H9 (cell line): ENCODE data around the gene NOVA1. TPM values are rescaled to one million over a fixed set of nuclear protein-coding genes. Genes with fewer than 3 reads are reported as not detected.

ENCODE experiments used
- DNase-seq: peaks from one replicate; pipeline ENCODE4 v3.0.0-alpha.2; 2017
- H2AFZ ChIP-seq: one replicate; pipeline ENCODE4 v1.6.1; 2013; ENCODE audit warnings: mild to moderate bottlenecking, low read length, control low read depth, moderate library complexity
- H2AK5ac ChIP-seq: 2 replicates; pipeline ENCODE4 v1.6.1; 2013; ENCODE audit warnings: low read length, control low read depth, mixed read lengths; ENCODE audit not compliant: insufficient read length
- H2BK120ac ChIP-seq: one replicate; pipeline ENCODE4 v1.6.1; 2013; ENCODE audit warnings: low read depth, mild to moderate bottlenecking, low read length, control low read depth, inconsistent platforms; ENCODE audit not compliant: poor library complexity, severe bottlenecking
- H2BK12ac ChIP-seq: 2 replicates; pipeline ENCODE4 v1.6.1; 2013; ENCODE audit warnings: low read length, control low read depth, mixed read lengths, low read depth; ENCODE audit not compliant: insufficient read length
- H2BK15ac ChIP-seq: 2 replicates; pipeline ENCODE4 v1.6.1; 2013; ENCODE audit warnings: low read depth, low read length, control low read depth
- H2BK20ac ChIP-seq: one replicate; pipeline ENCODE4 v1.6.1; 2013; ENCODE audit warnings: low read depth, mild to moderate bottlenecking, low read length, control low read depth, inconsistent platforms; ENCODE audit not compliant: poor library complexity, severe bottlenecking
- H2BK5ac ChIP-seq: 2 replicates; pipeline ENCODE4 v1.6.1; 2013; ENCODE audit warnings: low read length, control low read depth, mixed read lengths; ENCODE audit not compliant: insufficient read length
- H3K14ac ChIP-seq: 2 replicates; pipeline ENCODE4 v1.6.1; 2013; ENCODE audit warnings: low read length, control low read depth; ENCODE audit not compliant: insufficient read depth
- H3K18ac ChIP-seq: 2 replicates; pipeline ENCODE4 v1.6.1; 2013; ENCODE audit warnings: low read depth, mild to moderate bottlenecking, mixed read lengths, low read length, control low read depth; ENCODE audit not compliant: insufficient read length
- H3K23ac ChIP-seq: 2 replicates; pipeline ENCODE4 v1.6.1; 2013; ENCODE audit warnings: low read length, control low read depth, mixed read lengths, low read depth; ENCODE audit not compliant: insufficient read length
- H3K23me2 ChIP-seq: 2 replicates; pipeline ENCODE4 v1.6.1; 2013; ENCODE audit warnings: low read depth, mild to moderate bottlenecking, mixed read lengths, low read length, control low read depth; ENCODE audit not compliant: insufficient read length, poor library complexity, severe bottlenecking
- H3K27ac ChIP-seq: 2 replicates; pipeline ENCODE4 v1.5.1; 2013; ENCODE audit warnings: low read length, control low read depth, mixed read lengths, low read depth; ENCODE audit not compliant: insufficient read length
- H3K27me3 ChIP-seq: 2 replicates; pipeline ENCODE4 v1.6.1; 2013; ENCODE audit warnings: low read length, control low read depth, inconsistent platforms; ENCODE audit not compliant: insufficient read depth
- H3K4ac ChIP-seq: 2 replicates; pipeline ENCODE4 v1.6.1; 2013; ENCODE audit warnings: low read depth, mild to moderate bottlenecking, control low read depth, inconsistent platforms, low read length, moderate library complexity
- H3K4me1 ChIP-seq: 2 replicates; pipeline ENCODE4 v1.6.1; 2013; ENCODE audit warnings: low read length, control low read depth, inconsistent platforms; ENCODE audit not compliant: insufficient read depth
- H3K4me2 ChIP-seq: 2 replicates; pipeline ENCODE4 v1.6.1; 2013; ENCODE audit warnings: low read length, control low read depth, mixed read lengths; ENCODE audit not compliant: insufficient read length, insufficient read depth
- H3K56ac ChIP-seq: 2 replicates; pipeline ENCODE4 v1.6.1; 2013; ENCODE audit warnings: low read depth, mild to moderate bottlenecking, mixed read lengths, low read length, control low read depth; ENCODE audit not compliant: insufficient read length
- H3K79me1 ChIP-seq: 2 replicates; pipeline ENCODE4 v1.6.1; 2013; ENCODE audit warnings: low read depth, mild to moderate bottlenecking, moderate library complexity, low read length, control low read depth, inconsistent platforms; ENCODE audit not compliant: insufficient read depth, poor library complexity, severe bottlenecking
- H3K79me2 ChIP-seq: 2 replicates; pipeline ENCODE4 v1.6.1; 2013; ENCODE audit warnings: low read length, control low read depth, inconsistent platforms; ENCODE audit not compliant: insufficient read depth
- H3K9ac ChIP-seq: 2 replicates; pipeline ENCODE4 v1.6.1; 2013; ENCODE audit warnings: low read length, control low read depth, mixed read lengths; ENCODE audit not compliant: insufficient read length; ENCODE audit errors: extremely low read depth
- H3K9me3 ChIP-seq: one replicate; pipeline ENCODE4 v1.6.1; 2013; ENCODE audit warnings: low read depth, low read length, inconsistent platforms; ENCODE audit not compliant: control insufficient read depth
- H3T11ph ChIP-seq: one replicate; pipeline ENCODE4 v1.6.1; 2013; ENCODE audit warnings: mild to moderate bottlenecking, low read length, control low read depth, inconsistent platforms
- H4K20me1 ChIP-seq: one replicate; pipeline ENCODE4 v1.6.1; 2013; ENCODE audit not compliant: control insufficient read depth, insufficient read length, insufficient read depth
- H4K5ac ChIP-seq: 2 replicates; pipeline ENCODE4 v1.6.1; 2013; ENCODE audit warnings: low read depth, mild to moderate bottlenecking, mixed read lengths, low read length, control low read depth; ENCODE audit not compliant: insufficient read length
- H4K8ac ChIP-seq: replicated peaks from 2 replicates; pipeline ENCODE4 v1.6.1; 2013; ENCODE audit warnings: low read length, control low read depth, mixed read lengths, low read depth; ENCODE audit not compliant: insufficient read length
- H4K91ac ChIP-seq: 2 replicates; pipeline ENCODE4 v1.6.1; 2013; ENCODE audit warnings: low read depth, mild to moderate bottlenecking, moderate library complexity, mixed read lengths, low read length, control low read depth; ENCODE audit not compliant: insufficient read length
- H3K27ac Mint-ChIP-seq, 3 experiments: 2 replicates in 2 of 3; 3 replicates in 1 of 3; pipeline ENCODE4 v1.8.0; 2020 to 2021; ENCODE audit warnings: mixed read lengths in 3 of 3, mild to moderate bottlenecking in 1 of 3, moderate library complexity in 1 of 3
- H3K27me3 Mint-ChIP-seq: 2 replicates; pipeline ENCODE4 v1.8.0; 2021; ENCODE audit warnings: low read depth, mild to moderate bottlenecking, moderate library complexity, mixed read lengths
- H3K36me3 Mint-ChIP-seq, 3 experiments: 2 replicates in 2 of 3; 3 replicates in 1 of 3; pipeline ENCODE4 v1.8.0; 2020 to 2021; ENCODE audit warnings: low read depth in 3 of 3, mixed read lengths in 3 of 3; ENCODE audit not compliant: insufficient read depth in 1 of 3
- H3K4me1 Mint-ChIP-seq, 2 experiments: 2 replicates each; pipeline ENCODE4 v1.8.0; 2020; ENCODE audit warnings: mixed read lengths in 2 of 2
- H3K4me3 Mint-ChIP-seq, 2 experiments: 2 replicates in 1 of 2; 3 replicates in 1 of 2; pipeline ENCODE4 v1.8.0; 2020 to 2021; ENCODE audit warnings: mild to moderate bottlenecking in 2 of 2, mixed read lengths in 2 of 2, moderate library complexity in 1 of 2
- H3K9me3 Mint-ChIP-seq, 2 experiments: 2 replicates in 1 of 2; 3 replicates in 1 of 2; pipeline ENCODE4 v1.8.0; 2020; ENCODE audit warnings: mild to moderate bottlenecking in 2 of 2, mixed read lengths in 2 of 2, moderate library complexity in 1 of 2
- CTCF ChIP-seq: fragments of 200-600 bp; sonication (generic); conservative IDR thresholded peaks from 3 replicates; pipeline ENCODE4 v1.8.0; 2021; ENCODE audit warnings: antibody characterized with exemption, mild to moderate bottlenecking
- total RNA-seq: library from RNA; stranded (reverse); gene quantifications from 2 replicates; pipeline ENCODE4 v1.2.1, GENCODE V29; 2021

Gene NOVA1
- total RNA-seq, 1 experiment from 2014 or later: 13.8 TPM

GRCh38 chr14:26548406-26548805 lies 49.4 kb downstream of the NOVA1 start:
- no peak overlapping the region for H3T11ph ChIP-seq
- no peak overlapping the region for H3K4me3 Mint-ChIP-seq
- peaks cover 3% of the 10 kb centered on the region in 2 experiments for H3K4me1 Mint-ChIP-seq
- no peak overlapping the region for H3K4me2 ChIP-seq
- no peak overlapping the region for H2BK120ac ChIP-seq
- no peak overlapping the region; a peak in 1 of 7 replicates for H3K27ac Mint-ChIP-seq
- H3K18ac ChIP-seq: no peak overlapping the region
- no peaks in the 10 kb centered on the region for H3K27me3 ChIP-seq
- no peak overlapping the region for H3K56ac ChIP-seq
- H2AFZ ChIP-seq: no peak overlapping the region
- no peak overlapping the region for H4K5ac ChIP-seq
- H2BK12ac ChIP-seq: no peak overlapping the region
- TF ChIP-seq CTCF: no peak
- no peak overlapping the region for H2BK5ac ChIP-seq
- H3K23ac ChIP-seq: no peak overlapping the region
- H2AK5ac ChIP-seq: no peak overlapping the region
- no peak overlapping the region for H3K14ac ChIP-seq
- H3K4me1 ChIP-seq: no peaks in the 10 kb centered on the region
- no peak overlapping the region for H3K27ac ChIP-seq
- no peaks in the 10 kb centered on the region for H3K79me2 ChIP-seq
- no peak overlapping the region for H3K4ac ChIP-seq
- no peaks in the 10 kb centered on the region for H3K23me2 ChIP-seq
- H4K20me1 ChIP-seq: no peaks in the 10 kb centered on the region
- H3K27me3 Mint-ChIP-seq: no peaks in the 10 kb centered on the region
- H3K79me1 ChIP-seq: no peaks in the 10 kb centered on the region
- H4K8ac ChIP-seq: no peak overlapping the region
- no peak overlapping the region for H2BK15ac ChIP-seq
- DNase-seq: no peak
- H3K9me3 Mint-ChIP-seq: no peaks in the 10 kb centered on the region
- H3K36me3 Mint-ChIP-seq: no peaks in the 10 kb centered on the region
- H3K9ac ChIP-seq: no peak overlapping the region
- H4K91ac ChIP-seq: no peak overlapping the region
- H3K9me3 ChIP-seq: no peaks in the 10 kb centered on the region
- H2BK20ac ChIP-seq: no peak overlapping the region
